ENCODE results near the gene GCNT2.
"Not testable (repeated sequence)": the region's sequence is repeated elsewhere in the genome, so short reads cannot be mapped to it uniquely, and the experiment has no call there.

The GCNT2 gene

GRCh38 chr6:10597499-10598001 lies 76.4 kb downstream of the GCNT2 start:
- peaks cover 12% of the 10 kb centered on the region for H3K79me2 ChIP-seq (ENCODE audit: insufficient read depth, low read length)
- TF ChIP-seq EZH2 (IDR thresholded peaks at IDR 0.05; ENCODE audit: borderline replicate concordance, low read length): no peak
- TF ChIP-seq, protein P1, sequence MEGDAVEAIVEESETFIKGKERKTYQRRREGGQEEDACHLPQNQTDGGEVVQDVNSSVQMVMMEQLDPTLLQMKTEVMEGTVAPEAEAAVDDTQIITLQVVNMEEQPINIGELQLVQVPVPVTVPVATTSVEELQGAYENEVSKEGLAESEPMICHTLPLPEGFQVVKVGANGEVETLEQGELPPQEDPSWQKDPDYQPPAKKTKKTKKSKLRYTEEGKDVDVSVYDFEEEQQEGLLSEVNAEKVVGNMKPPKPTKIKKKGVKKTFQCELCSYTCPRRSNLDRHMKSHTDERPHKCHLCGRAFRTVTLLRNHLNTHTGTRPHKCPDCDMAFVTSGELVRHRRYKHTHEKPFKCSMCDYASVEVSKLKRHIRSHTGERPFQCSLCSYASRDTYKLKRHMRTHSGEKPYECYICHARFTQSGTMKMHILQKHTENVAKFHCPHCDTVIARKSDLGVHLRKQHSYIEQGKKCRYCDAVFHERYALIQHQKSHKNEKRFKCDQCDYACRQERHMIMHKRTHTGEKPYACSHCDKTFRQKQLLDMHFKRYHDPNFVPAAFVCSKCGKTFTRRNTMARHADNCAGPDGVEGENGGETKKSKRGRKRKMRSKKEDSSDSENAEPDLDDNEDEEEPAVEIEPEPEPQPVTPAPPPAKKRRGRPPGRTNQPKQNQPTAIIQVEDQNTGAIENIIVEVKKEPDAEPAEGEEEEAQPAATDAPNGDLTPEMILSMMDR (IDR thresholded peaks at IDR 0.05; ENCODE audit: low read length): no peak
- no peak overlapping the region for H2AFZ ChIP-seq (ENCODE audit: low read length)
- H3K27ac ChIP-seq (ENCODE audit: low read depth, low read length, poor library complexity, severe bottlenecking): peak overlapping the region; percentile 22
- no peak overlapping the region for H3K4me3 ChIP-seq (ENCODE audit: low read depth, low read length, poor library complexity, severe bottlenecking)
- H3K9me2 ChIP-seq (ENCODE audit: low read depth, low read length): no peaks in the 10 kb centered on the region
- no peaks in the 10 kb centered on the region for H4K20me1 ChIP-seq (ENCODE audit: insufficient read depth, low read length)
- peak overlapping the region; percentile 18; the same call in 1 of the 2 replicates for H3K4me2 ChIP-seq (ENCODE audit: low read length)
- H3F3A ChIP-seq (ENCODE audit: insufficient read depth, low read length): no peaks in the 10 kb centered on the region
- no peaks in the 10 kb centered on the region for H3K27me3 ChIP-seq (ENCODE audit: insufficient read depth, low read length)
- H3K9ac ChIP-seq (ENCODE audit: low read length): no peak overlapping the region
- peaks cover 56% of the 10 kb centered on the region for H3K4me1 ChIP-seq (ENCODE audit: insufficient read depth, low read length, severe bottlenecking)
- H3K9me3 ChIP-seq (ENCODE audit: low read length): no peaks in the 10 kb centered on the region
- 0 out of 2 replicates have a peak, but pooled peaks cover 4% of the 10 kb centered on the region for H3K36me3 ChIP-seq (ENCODE audit: insufficient read depth, low read length)

DNA sequence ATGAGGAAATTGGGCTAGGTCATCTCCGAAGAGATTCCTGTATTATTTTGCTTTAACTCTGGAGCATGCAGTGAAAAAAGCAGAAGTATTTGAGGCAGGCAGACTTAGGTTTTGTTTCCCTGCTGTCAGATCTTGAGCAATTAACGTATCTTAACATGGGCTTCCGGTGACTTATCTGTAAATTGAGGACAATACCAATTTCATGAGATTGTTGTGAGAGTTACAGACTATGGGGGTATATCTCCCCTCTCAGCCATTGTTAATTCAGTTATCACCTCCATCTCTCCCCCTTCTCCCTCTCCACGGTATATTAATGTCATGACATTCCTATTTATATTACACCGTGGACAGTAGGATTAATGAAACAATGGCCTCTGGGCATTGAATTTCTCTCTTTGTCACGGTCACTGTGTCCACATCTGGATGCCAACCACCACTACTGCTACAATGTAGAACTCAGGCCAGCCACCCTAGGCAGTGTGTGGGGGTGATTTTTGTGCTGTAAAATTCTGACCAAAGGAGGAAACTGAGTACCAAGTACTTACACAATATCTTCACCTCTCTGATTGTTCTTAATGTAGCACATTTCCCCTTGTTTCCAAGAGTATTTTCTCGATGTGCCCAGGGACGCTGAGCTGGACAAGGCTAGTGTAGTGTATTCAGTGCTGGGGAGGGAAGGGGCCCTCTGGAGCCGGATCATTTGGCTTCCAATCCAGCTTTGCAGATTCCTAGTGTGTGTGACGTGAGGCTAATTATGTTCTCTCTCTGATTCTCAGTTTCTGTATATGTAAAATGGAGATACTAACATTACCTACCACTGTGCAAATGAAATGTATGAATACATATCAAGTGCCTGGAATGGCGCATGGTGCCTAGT lies 77.2 kb downstream of the GCNT2 start:
- H3K27me3 ChIP-seq (ENCODE audit: insufficient read depth, low read length): no peaks in the 10 kb centered on the region
- no peaks in the 10 kb centered on the region for H4K20me1 ChIP-seq (ENCODE audit: insufficient read depth, low read length)
- no peak overlapping the region; the same call in 1 of the 2 replicates for H3K4me2 ChIP-seq (ENCODE audit: low read length)
- no peak overlapping the region for H3K4me3 ChIP-seq (ENCODE audit: low read depth, low read length, poor library complexity, severe bottlenecking)
- no peaks in the 10 kb centered on the region for H3K9me3 ChIP-seq (ENCODE audit: low read length)
- no peak overlapping the region for H3K9ac ChIP-seq (ENCODE audit: low read length)
- H3K27ac ChIP-seq (ENCODE audit: low read depth, low read length, poor library complexity, severe bottlenecking): no peak overlapping the region
- TF ChIP-seq EZH2 (IDR thresholded peaks at IDR 0.05; ENCODE audit: borderline replicate concordance, low read length): no peak
- TF ChIP-seq, protein P1 (IDR thresholded peaks at IDR 0.05; ENCODE audit: low read length): no peak
- H3K9me2 ChIP-seq (ENCODE audit: low read depth, low read length): no peaks in the 10 kb centered on the region
- H2AFZ ChIP-seq (ENCODE audit: low read length): no peak overlapping the region
- H3K79me2 ChIP-seq (ENCODE audit: insufficient read depth, low read length): peaks cover 12% of the 10 kb centered on the region
- peaks cover 56% of the 10 kb centered on the region for H3K4me1 ChIP-seq (ENCODE audit: insufficient read depth, low read length, severe bottlenecking)
- H3K36me3 ChIP-seq (ENCODE audit: insufficient read depth, low read length): 0 out of 2 replicates have a peak, but pooled peaks cover 4% of the 10 kb centered on the region
- no peaks in the 10 kb centered on the region for H3F3A ChIP-seq (ENCODE audit: insufficient read depth, low read length)

DNA sequence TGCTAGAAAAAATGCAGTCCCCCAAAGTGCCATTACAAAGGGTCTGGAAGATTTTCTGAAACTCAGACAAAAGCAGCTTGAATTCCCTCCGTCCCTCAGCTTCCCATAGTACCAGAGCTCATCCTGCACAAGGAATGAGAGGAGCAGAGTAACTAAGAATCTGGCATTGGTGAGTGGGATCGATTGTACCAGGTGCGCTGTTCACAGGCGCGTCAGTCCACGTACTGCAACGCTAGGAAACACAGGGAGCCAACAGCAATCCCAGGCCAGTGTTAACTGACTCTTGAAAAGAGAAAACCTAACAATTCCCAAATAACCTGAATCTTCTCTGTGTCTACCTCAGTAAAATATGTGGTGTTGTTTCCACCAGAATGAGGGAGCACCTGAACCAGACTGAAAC lies 77.9 kb downstream of the GCNT2 start:
- no peaks in the 10 kb centered on the region for H3K9me2 ChIP-seq (ENCODE audit: low read depth, low read length)
- H3K36me3 ChIP-seq (ENCODE audit: insufficient read depth, low read length): no peaks in the 10 kb centered on the region
- no peaks in the 10 kb centered on the region for H3K9me3 ChIP-seq (ENCODE audit: low read length)
- no peak overlapping the region for H3K27ac ChIP-seq (ENCODE audit: low read depth, low read length, poor library complexity, severe bottlenecking)
- peaks cover 7% of the 10 kb centered on the region; the same call in 1 of the 2 replicates for H3K79me2 ChIP-seq (ENCODE audit: insufficient read depth, low read length)
- no peaks in the 10 kb centered on the region for H3K27me3 ChIP-seq (ENCODE audit: insufficient read depth, low read length)
- H3K4me3 ChIP-seq (ENCODE audit: low read depth, low read length, poor library complexity, severe bottlenecking): no peak overlapping the region
- H3K4me1 ChIP-seq (ENCODE audit: insufficient read depth, low read length, severe bottlenecking): peaks cover 48% of the 10 kb centered on the region
- H3F3A ChIP-seq (ENCODE audit: insufficient read depth, low read length): no peaks in the 10 kb centered on the region
- no peaks in the 10 kb centered on the region for H4K20me1 ChIP-seq (ENCODE audit: insufficient read depth, low read length)
- TF ChIP-seq, protein P1 (IDR thresholded peaks at IDR 0.05; ENCODE audit: low read length): no peak
- no peak for TF ChIP-seq EZH2 (IDR thresholded peaks at IDR 0.05; ENCODE audit: borderline replicate concordance, low read length)
- H2AFZ ChIP-seq (ENCODE audit: low read length): no peak overlapping the region
- no peak overlapping the region for H3K4me2 ChIP-seq (ENCODE audit: low read length)
- no peak overlapping the region for H3K9ac ChIP-seq (ENCODE audit: low read length)

GRCh38 chr6:10600681-10601080 lies 79.5 kb downstream of the GCNT2 start:
- H3K9me3 ChIP-seq (ENCODE audit: low read length); H3K9me2 ChIP-seq (ENCODE audit: low read depth, low read length); H3K4me3 ChIP-seq (ENCODE audit: low read depth, low read length, poor library complexity, severe bottlenecking); H3K27me3 ChIP-seq (ENCODE audit: insufficient read depth, low read length); H3K36me3 ChIP-seq (ENCODE audit: insufficient read depth, low read length); H3K79me2 ChIP-seq (ENCODE audit: insufficient read depth, low read length); H3K9ac ChIP-seq (ENCODE audit: low read length); H3K27ac ChIP-seq (ENCODE audit: low read depth, low read length, poor library complexity, severe bottlenecking); H2AFZ ChIP-seq (ENCODE audit: low read length); H3F3A ChIP-seq (ENCODE audit: insufficient read depth, low read length); H4K20me1 ChIP-seq (ENCODE audit: insufficient read depth, low read length); H3K4me2 ChIP-seq (ENCODE audit: low read length): not testable (repeated sequence)
- peaks cover 32% of the 10 kb centered on the region for H3K4me1 ChIP-seq (ENCODE audit: insufficient read depth, low read length, severe bottlenecking)
